ENCODE measurements around the gene PIM2.
A peak's percentile ranks its signal among the peaks of the same experiment; 100 is the strongest.
"Not testable (repeated sequence)": the region's sequence is repeated elsewhere in the genome, so short reads cannot be mapped to it uniquely, and the experiment has no call there.

The PIM2 gene

DNA sequence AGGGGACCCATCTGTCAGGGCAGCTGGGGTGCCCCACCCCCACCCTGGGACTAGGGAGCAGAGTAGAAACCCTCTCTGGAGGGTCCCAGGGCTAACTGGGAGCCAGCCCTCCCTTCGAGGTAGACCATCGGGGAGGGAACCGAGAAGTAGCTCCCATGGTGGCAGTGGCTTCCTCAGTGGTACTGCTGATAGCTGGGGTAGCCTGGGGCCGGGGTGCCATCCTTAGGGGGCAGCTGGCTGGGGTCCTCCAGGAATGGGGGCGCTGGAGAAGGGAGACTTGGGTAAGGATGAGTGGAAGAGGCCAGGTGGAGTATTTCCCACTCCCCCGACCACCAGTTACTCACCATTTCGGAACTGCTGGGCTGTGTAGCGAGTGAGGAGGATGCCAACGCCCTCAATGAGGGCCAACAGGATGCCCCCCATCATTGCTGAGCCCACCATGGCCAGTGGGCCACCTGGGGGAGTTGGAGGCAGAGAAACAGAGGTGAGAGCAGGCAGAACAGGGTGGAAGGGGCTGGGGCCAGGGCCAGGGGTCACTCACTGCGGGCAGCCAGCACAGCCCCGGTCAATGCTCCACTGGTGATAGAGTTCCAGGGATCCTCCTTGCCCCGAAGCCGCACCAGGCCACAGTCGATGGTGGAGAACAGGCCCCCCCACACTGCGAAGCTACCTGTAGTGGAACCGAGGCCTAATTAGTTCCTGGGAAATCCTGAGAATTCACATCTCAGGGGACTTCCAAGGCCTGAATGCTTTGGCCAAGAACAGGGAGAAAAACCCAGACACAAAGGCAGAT, 25.1 kb downstream of the PIM2 start:
- Histone ChIP-seq H3K27me3 (ENCODE audit: control insufficient read depth, insufficient read depth, low read length) (no peaks in the 10 kb centered on the region), H3K9ac (ENCODE audit: low read length) (no peak overlapping the region), H3K27ac (ENCODE audit: low read depth, low read length) (no peak overlapping the region), H3K9me3 (ENCODE audit: control insufficient read depth, insufficient read depth, low read depth, low read length) (peaks cover 5% of the 10 kb centered on the region; the same call in 1 of the 2 replicates), H3K4me1 (ENCODE audit: control insufficient read depth, insufficient read depth, low read length) (peaks cover 9% of the 10 kb centered on the region; the same call in 1 of the 2 replicates), H3K36me3 (ENCODE audit: control insufficient read depth, insufficient read depth, low read length) (peaks cover 16% of the 10 kb centered on the region), H3K4me3 (ENCODE audit: low read depth, low read length) (no peak overlapping the region)

GRCh38 chrX:48892896-48893295, 25.9 kb downstream of the PIM2 start:
- H3K4me3 ChIP-seq (ENCODE audit: low read depth, low read length), result no peak overlapping the region
- no peak overlapping the region for H3K27ac ChIP-seq (ENCODE audit: low read depth, low read length)
- peaks cover 9% of the 10 kb centered on the region; the same call in 1 of the 2 replicates for H3K4me1 ChIP-seq (ENCODE audit: control insufficient read depth, insufficient read depth, low read length)
- H3K27me3 ChIP-seq (ENCODE audit: control insufficient read depth, insufficient read depth, low read length), result no peaks in the 10 kb centered on the region
- H3K9ac ChIP-seq (ENCODE audit: low read length), result no peak overlapping the region
- peaks cover 5% of the 10 kb centered on the region; the same call in 1 of the 2 replicates for H3K9me3 ChIP-seq (ENCODE audit: control insufficient read depth, insufficient read depth, low read depth, low read length)
- peaks cover 16% of the 10 kb centered on the region for H3K36me3 ChIP-seq (ENCODE audit: control insufficient read depth, insufficient read depth, low read length)

DNA sequence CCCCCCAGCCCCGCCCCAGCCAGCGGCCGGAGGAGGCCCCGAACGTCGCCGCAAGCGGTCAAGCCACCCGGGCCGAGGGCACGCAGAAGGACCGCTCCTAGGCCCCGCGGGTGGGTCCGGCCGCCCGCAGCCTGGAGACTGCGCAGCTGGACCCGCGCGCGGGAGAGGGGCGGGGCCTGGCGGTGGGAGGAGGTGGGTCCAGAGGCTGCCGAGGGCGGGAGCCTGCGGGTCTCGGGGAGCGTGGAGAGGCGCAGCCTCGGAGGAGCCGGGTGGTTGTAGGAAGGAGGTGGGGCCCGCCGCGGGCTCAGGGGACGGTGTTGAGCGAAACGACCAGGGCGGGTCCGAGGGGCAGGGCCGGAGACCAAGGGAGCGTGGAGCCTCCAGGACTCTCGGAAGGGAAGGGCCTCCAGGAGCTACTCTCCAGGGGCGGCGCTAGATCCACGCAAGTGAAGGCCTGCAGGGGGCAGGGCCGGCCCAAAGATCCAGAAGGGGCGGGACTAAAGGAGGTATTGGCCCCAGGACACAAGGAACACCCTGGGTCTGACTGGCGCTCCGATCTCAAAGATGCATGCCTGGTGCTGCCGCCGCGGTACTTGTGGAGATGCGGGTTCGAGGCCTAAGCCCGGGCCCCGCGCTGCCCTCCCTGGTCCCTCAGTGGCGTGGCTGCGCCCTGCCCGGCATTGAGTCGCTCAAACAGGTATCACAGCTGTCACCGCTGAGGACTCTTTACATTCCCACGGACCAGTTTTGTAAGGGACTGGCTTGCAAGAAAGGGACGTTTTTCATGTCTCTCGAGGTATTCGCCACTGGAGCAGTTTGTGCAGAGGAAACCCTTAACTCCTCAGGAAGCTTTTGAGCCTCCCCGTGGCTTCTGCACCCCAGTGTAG, 27.2 kb downstream of the PIM2 start:
- peak overlapping the region; percentile 53 for H3K4me3 ChIP-seq (ENCODE audit: low read depth, low read length)
- H3K9me3 ChIP-seq (ENCODE audit: control insufficient read depth, insufficient read depth, low read depth, low read length), result peaks cover 5% of the 10 kb centered on the region; the same call in 1 of the 2 replicates
- H3K27me3 ChIP-seq (ENCODE audit: control insufficient read depth, insufficient read depth, low read length), result no peaks in the 10 kb centered on the region
- peaks cover 9% of the 10 kb centered on the region; the same call in 1 of the 2 replicates for H3K4me1 ChIP-seq (ENCODE audit: control insufficient read depth, insufficient read depth, low read length)
- no peak overlapping the region for H3K27ac ChIP-seq (ENCODE audit: low read depth, low read length)
- H3K36me3 ChIP-seq (ENCODE audit: control insufficient read depth, insufficient read depth, low read length), result peaks cover 16% of the 10 kb centered on the region
- peak overlapping the region; percentile 8 for H3K9ac ChIP-seq (ENCODE audit: low read length)

GRCh38 chrX:48890934-48891401, 27.9 kb downstream of the PIM2 start:
- Histone ChIP-seq H3K27me3 (ENCODE audit: control insufficient read depth, insufficient read depth, low read length) (no peaks in the 10 kb centered on the region), H3K9ac (ENCODE audit: low read length) (no peak overlapping the region), H3K36me3 (ENCODE audit: control insufficient read depth, insufficient read depth, low read length) (peaks cover 16% of the 10 kb centered on the region), H3K4me3 (ENCODE audit: low read depth, low read length) (peak overlapping the region; percentile 53), H3K9me3 (ENCODE audit: control insufficient read depth, insufficient read depth, low read depth, low read length) (peaks cover 2% of the 10 kb centered on the region; the same call in 1 of the 2 replicates), H3K27ac (ENCODE audit: low read depth, low read length) (no peak overlapping the region), H3K4me1 (ENCODE audit: control insufficient read depth, insufficient read depth, low read length) (peaks cover 9% of the 10 kb centered on the region; the same call in 1 of the 2 replicates)

- Histone ChIP-seq H3K27ac (ENCODE audit: low read depth, low read length) (no peak overlapping the region), H3K36me3 (ENCODE audit: control insufficient read depth, insufficient read depth, low read length) (peaks cover 16% of the 10 kb centered on the region), H3K4me3 (ENCODE audit: low read depth, low read length) (peak overlapping the region; percentile 53), H3K27me3 (ENCODE audit: control insufficient read depth, insufficient read depth, low read length) (no peaks in the 10 kb centered on the region), H3K9ac (ENCODE audit: low read length) (peak overlapping the region; percentile 12), H3K9me3 (ENCODE audit: control insufficient read depth, insufficient read depth, low read depth, low read length) (peaks cover 2% of the 10 kb centered on the region; the same call in 1 of the 2 replicates), H3K4me1 (ENCODE audit: control insufficient read depth, insufficient read depth, low read length) (peaks cover 9% of the 10 kb centered on the region; the same call in 1 of the 2 replicates)
Observed at GRCh38 chrX:48890296-48890925, 28.4 kb downstream of the PIM2 start.

- H3K9ac ChIP-seq (ENCODE audit: low read length); H3K27ac ChIP-seq (ENCODE audit: low read depth, low read length); H3K27me3 ChIP-seq (ENCODE audit: control insufficient read depth, insufficient read depth, low read length); H3K36me3 ChIP-seq (ENCODE audit: control insufficient read depth, insufficient read depth, low read length); H3K4me1 ChIP-seq (ENCODE audit: control insufficient read depth, insufficient read depth, low read length); H3K4me3 ChIP-seq (ENCODE audit: low read depth, low read length); H3K9me3 ChIP-seq (ENCODE audit: control insufficient read depth, insufficient read depth, low read depth, low read length): not testable (repeated sequence)
Observed at GRCh38 chrX:48886586-48886985, 32.2 kb downstream of the PIM2 start.

DNA sequence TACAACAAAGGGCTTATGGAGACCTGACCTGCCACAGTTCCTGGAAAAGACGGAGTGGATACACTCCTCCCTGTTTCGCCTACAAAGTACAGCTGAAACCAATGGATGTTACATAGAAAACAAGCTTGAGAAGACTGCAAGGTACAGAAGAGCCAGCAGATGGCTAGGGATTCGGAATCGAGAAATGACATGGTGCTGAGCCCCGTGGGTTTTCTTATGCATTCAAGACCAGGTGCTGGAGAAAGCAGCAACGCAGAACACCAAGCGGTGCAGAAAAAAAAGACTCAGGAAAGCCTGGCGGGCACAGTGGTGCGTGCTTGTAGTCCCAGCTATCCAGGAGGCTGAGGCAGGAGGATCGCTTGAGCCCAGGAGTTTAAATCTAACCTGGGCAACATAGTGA, 35.1 kb downstream of the PIM2 start:
- H3K27ac ChIP-seq (ENCODE audit: low read depth, low read length), result no peak overlapping the region
- no peaks in the 10 kb centered on the region; the same call in 1 of the 2 replicates for H3K9me3 ChIP-seq (ENCODE audit: control insufficient read depth, insufficient read depth, low read depth, low read length)
- H3K36me3 ChIP-seq (ENCODE audit: control insufficient read depth, insufficient read depth, low read length), result no peaks in the 10 kb centered on the region

GRCh38 chrX:48876944-48877343, 41.9 kb downstream of the PIM2 start:
- not testable (repeated sequence) for H3K27me3 ChIP-seq (ENCODE audit: control insufficient read depth, insufficient read depth, low read length); H3K9ac ChIP-seq (ENCODE audit: low read length); H3K9me3 ChIP-seq (ENCODE audit: control insufficient read depth, insufficient read depth, low read depth, low read length); H3K36me3 ChIP-seq (ENCODE audit: control insufficient read depth, insufficient read depth, low read length); H3K4me1 ChIP-seq (ENCODE audit: control insufficient read depth, insufficient read depth, low read length); H3K4me3 ChIP-seq (ENCODE audit: low read depth, low read length); H3K27ac ChIP-seq (ENCODE audit: low read depth, low read length)

More for the DNA sequence above, 35.1 kb downstream of the PIM2 start:
- Histone ChIP-seq H3K4me3 (ENCODE audit: low read depth, low read length) (no peak overlapping the region), H3K27me3 (ENCODE audit: control insufficient read depth, insufficient read depth, low read length) (no peaks in the 10 kb centered on the region), H3K9ac (ENCODE audit: low read length) (no peak overlapping the region), H3K4me1 (ENCODE audit: control insufficient read depth, insufficient read depth, low read length) (no peaks in the 10 kb centered on the region)

DNA sequence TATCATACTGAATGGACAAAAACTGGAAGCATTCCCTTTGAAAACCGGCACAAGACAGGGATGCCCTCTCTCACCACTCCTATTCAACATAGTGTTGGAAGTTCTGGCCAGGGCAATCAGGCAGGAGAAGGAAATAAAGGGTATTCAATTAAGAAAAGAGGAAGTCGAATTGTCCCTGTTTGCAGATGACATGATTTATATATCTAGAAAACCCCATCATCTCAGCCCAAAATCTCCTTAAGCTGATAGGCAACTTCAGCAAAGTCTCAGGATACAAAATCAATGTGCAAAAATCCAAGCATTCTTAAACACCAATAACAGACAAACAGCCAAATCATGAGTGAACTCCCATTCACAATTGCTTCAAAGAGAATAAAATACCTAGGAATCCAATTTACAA, 46.8 kb downstream of the PIM2 start:
- not testable (repeated sequence) for H3K4me3 ChIP-seq (ENCODE audit: low read depth, low read length)

DNA sequence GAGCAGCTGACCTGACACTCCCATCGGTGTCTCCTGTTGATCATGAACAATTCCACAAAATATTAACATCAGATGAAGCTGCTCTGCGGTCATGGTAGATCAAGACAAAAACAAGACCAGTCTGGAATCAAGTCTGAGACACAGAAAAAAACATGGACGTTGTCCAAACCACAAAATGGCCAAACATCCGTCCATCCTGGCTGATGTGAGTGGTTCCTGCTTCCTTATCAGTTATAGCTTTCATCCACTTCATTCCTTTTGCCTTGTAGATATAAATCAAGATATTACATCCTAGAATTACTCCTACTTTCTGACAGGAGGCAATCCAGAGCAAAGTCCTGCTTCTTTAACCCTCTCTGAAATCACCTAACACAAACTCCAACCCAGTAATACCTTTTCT, 54.6 kb downstream of the PIM2 start:
- Histone ChIP-seq H3K27me3 (ENCODE audit: control insufficient read depth, insufficient read depth, low read length) (no peaks in the 10 kb centered on the region), H3K4me3 (ENCODE audit: low read depth, low read length) (no peak overlapping the region), H3K9me3 (ENCODE audit: control insufficient read depth, insufficient read depth, low read depth, low read length) (peaks cover 11% of the 10 kb centered on the region; the same call in 1 of the 2 replicates), H3K9ac (ENCODE audit: low read length) (no peak overlapping the region), H3K4me1 (ENCODE audit: control insufficient read depth, insufficient read depth, low read length) (peaks cover 7% of the 10 kb centered on the region; the same call in 1 of the 2 replicates), H3K36me3 (ENCODE audit: control insufficient read depth, insufficient read depth, low read length) (no peaks in the 10 kb centered on the region), H3K27ac (ENCODE audit: low read depth, low read length) (no peak overlapping the region)

More for the DNA sequence above, 46.8 kb downstream of the PIM2 start:
- H3K27me3 ChIP-seq (ENCODE audit: control insufficient read depth, insufficient read depth, low read length); H3K27ac ChIP-seq (ENCODE audit: low read depth, low read length); H3K4me1 ChIP-seq (ENCODE audit: control insufficient read depth, insufficient read depth, low read length); H3K36me3 ChIP-seq (ENCODE audit: control insufficient read depth, insufficient read depth, low read length); H3K9me3 ChIP-seq (ENCODE audit: control insufficient read depth, insufficient read depth, low read depth, low read length); H3K9ac ChIP-seq (ENCODE audit: low read length): not testable (repeated sequence)

Measured in HUES6 (cell line).